Type B pancreatic cell (in vitro differentiated cells): ENCODE data around the gene MYO3B. TPM values are rescaled to one million over a fixed set of nuclear protein-coding genes. Genes with fewer than 3 reads are reported as not detected.

Experiments
- DNase-seq: peaks from one replicate; pipeline ENCODE4 v3.0.0; 2021; ENCODE audit warnings: mixed read lengths; ENCODE audit not compliant: unreplicated experiment; ENCODE audit errors: extremely low spot score
- H3K27ac Mint-ChIP-seq: 2 replicates; pipeline ENCODE4 v1.8.0; 2021; ENCODE audit warnings: mild to moderate bottlenecking, mixed read lengths
- H3K27me3 Mint-ChIP-seq: 2 replicates; pipeline ENCODE4 v1.8.0; 2021; ENCODE audit warnings: mixed read lengths
- H3K36me3 Mint-ChIP-seq: 2 replicates; pipeline ENCODE4 v1.8.0; 2021; ENCODE audit warnings: mixed read lengths
- H3K4me1 Mint-ChIP-seq: one replicate; pipeline ENCODE4 v1.8.0; 2021; ENCODE audit warnings: mixed read lengths; ENCODE audit not compliant: unreplicated experiment
- H3K4me3 Mint-ChIP-seq: 2 replicates; pipeline ENCODE4 v1.8.0; 2021; ENCODE audit warnings: mild to moderate bottlenecking, mixed read lengths
- H3K9me3 Mint-ChIP-seq: 2 replicates; pipeline ENCODE4 v1.8.0; 2021; ENCODE audit warnings: mixed read lengths
- total RNA-seq: library from RNA; stranded (reverse); gene quantifications from 2 replicates; pipeline ENCODE4 v1.2.1, GENCODE V29; 2021; ENCODE audit warnings: low replicate concordance
- TF ChIP-seq, protein P1 (sequence below): fragments of 200-600 bp; sonication (generic); conservative IDR thresholded peaks from 2 replicates; pipeline ENCODE4 v1.5.0; 2021; ENCODE audit warnings: antibody characterized with exemption, mild to moderate bottlenecking

Gene MYO3B
- total RNA-seq, 1 donor from 2014 or later, result 0.46 TPM

DNA sequence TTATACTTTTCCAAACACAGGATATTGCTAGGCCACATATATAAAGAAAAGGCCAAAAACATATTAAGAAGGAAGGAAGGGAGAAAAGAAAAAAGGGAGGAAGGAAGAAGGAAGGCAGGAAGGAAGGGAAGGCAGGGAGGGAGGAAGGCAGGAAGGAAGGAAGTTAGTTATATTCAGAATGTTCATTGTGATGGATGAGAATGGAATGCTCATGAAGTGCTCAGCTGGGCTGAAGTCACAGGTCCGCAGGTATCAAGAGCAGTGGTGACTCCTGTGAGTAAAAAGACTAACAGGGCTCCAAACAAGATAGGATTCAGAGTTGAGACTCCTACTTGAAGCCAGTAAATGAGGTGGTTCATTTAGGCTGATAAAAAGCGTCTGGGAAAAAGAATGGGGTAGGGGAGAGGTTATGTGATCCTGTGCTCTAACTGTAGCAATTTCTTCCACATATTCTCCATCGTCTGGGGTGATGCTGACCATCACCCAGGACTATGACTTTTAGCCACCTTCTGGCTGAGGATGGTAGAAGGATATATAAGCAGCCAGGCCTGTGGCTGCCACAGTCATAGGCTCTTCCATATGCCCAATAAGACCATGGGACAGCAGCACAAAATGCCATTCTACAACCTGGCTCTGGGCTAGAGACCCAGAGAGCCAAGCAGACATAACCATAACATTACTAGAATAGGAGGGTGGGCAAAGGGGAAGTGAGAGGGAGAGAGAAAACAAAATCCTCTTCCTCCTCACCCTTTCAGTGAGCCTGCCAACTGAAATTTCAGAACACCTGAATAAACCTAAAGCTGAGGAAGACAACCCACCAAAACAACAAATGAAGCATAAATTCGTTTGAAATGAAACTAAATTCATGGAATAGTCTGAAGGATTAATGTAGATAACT is 173.2 kb downstream of the MYO3B start:
- TF ChIP-seq, protein P1, sequence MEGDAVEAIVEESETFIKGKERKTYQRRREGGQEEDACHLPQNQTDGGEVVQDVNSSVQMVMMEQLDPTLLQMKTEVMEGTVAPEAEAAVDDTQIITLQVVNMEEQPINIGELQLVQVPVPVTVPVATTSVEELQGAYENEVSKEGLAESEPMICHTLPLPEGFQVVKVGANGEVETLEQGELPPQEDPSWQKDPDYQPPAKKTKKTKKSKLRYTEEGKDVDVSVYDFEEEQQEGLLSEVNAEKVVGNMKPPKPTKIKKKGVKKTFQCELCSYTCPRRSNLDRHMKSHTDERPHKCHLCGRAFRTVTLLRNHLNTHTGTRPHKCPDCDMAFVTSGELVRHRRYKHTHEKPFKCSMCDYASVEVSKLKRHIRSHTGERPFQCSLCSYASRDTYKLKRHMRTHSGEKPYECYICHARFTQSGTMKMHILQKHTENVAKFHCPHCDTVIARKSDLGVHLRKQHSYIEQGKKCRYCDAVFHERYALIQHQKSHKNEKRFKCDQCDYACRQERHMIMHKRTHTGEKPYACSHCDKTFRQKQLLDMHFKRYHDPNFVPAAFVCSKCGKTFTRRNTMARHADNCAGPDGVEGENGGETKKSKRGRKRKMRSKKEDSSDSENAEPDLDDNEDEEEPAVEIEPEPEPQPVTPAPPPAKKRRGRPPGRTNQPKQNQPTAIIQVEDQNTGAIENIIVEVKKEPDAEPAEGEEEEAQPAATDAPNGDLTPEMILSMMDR, result no peak
- Mint-ChIP-seq H3K36me3 (no peaks in the 10 kb centered on the region), H3K4me1 (peaks cover 10% of the 10 kb centered on the region), H3K4me3 (no peak overlapping the region), H3K27me3 (peaks cover 17% of the 10 kb centered on the region), H3K27ac (no peak overlapping the region), H3K9me3 (no peaks in the 10 kb centered on the region)
- DNase-seq, result no peak

DNA sequence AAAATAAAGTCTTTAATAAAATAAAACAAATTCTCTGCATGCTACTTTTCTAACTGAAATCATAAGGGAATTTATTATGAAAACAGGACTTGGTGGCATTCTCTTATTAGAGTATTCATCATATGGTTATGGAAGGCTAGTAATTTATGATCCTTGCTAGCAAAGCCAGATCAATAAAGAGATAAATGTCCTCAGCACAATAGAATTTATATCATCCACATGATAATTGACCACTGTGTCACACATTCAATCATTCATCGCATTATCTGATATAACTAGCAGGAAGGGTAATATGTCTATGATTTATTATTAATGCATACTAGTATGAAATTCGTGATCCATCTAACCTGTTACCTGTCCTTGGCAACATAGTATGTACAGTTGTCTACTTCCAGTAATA is 175.8 kb downstream of the MYO3B start:
- no peak overlapping the region for H3K27ac Mint-ChIP-seq
- H3K9me3 Mint-ChIP-seq, result no peaks in the 10 kb centered on the region
- TF ChIP-seq, protein P1, result no peak
- H3K4me1 Mint-ChIP-seq, result peaks cover 10% of the 10 kb centered on the region
- no peak for DNase-seq
- peaks cover 17% of the 10 kb centered on the region for H3K27me3 Mint-ChIP-seq
- H3K36me3 Mint-ChIP-seq, result no peaks in the 10 kb centered on the region
- no peak overlapping the region for H3K4me3 Mint-ChIP-seq

DNA sequence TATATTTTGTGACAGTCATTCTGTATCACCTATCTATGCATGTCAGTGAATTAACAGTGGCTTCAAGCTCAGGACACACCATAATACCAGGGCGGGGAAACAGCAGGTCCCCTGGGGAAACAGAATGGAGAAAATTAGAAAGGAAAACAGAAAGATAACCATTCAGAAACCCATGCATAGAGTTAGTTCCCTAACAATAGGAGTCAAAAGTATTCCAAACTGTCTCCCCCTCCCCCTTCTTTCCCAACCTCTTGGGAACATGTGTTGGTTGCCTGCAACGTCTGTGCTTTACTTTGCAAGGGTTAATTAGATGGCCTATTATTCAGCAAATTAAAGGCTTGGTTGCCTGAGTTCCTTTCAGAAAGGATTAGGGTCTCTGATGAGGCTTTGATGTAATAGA is 176.4 kb downstream of the MYO3B start:
- H3K36me3 Mint-ChIP-seq, result no peaks in the 10 kb centered on the region
- peaks cover 10% of the 10 kb centered on the region for H3K4me1 Mint-ChIP-seq
- TF ChIP-seq, protein P1, result no peak
- H3K27ac Mint-ChIP-seq, result no peak overlapping the region
- H3K4me3 Mint-ChIP-seq, result no peak overlapping the region
- no peaks in the 10 kb centered on the region for H3K9me3 Mint-ChIP-seq
- no peak for DNase-seq
- H3K27me3 Mint-ChIP-seq, result peaks cover 19% of the 10 kb centered on the region

DNA sequence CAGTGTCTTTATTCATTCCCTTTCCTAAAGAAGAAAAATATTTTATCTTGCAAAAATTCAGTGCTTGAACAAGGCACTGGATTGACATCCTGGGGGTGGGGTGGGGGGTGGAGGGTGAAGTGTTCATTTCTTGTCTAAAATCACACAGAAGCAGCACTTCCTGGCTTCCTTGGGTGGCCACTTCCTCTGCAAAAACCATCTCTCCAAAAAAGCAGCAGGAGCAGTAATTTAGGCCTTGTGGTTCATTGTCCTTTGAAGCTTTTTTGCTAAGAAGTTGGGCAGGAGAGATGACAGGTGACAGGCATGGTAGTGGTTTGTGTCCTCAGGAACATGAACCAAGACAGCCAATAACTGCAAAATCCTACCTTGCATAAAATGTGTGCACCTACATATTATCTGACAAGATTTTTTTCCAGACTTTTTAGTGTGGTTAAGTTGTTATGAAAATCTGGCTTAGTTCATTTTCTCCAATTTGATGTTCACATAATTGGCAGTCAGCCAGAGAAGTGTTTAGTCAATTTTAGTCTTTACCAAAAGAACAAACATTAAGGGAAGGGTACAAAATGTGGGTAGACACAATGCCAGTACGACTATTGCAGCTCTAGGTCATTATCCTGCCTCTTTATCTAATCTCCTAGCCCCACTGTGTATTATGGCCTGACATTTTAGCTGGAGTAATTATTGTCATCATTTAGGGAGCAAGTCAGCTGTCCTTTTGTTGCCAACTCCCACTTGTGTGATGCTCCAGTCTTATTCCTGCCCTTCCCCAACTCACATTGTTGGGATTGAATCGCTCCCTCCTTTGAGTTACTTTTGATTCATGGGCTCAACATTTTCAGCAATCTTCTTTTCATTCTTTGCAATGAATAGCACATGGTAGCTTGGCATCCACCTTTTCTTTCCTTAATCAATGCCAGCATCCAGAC is 177.2 kb downstream of the MYO3B start:
- DNase-seq, result no peak
- no peak overlapping the region for H3K27ac Mint-ChIP-seq
- H3K4me1 Mint-ChIP-seq, result peaks cover 10% of the 10 kb centered on the region
- no peaks in the 10 kb centered on the region for H3K9me3 Mint-ChIP-seq
- no peaks in the 10 kb centered on the region for H3K36me3 Mint-ChIP-seq
- H3K27me3 Mint-ChIP-seq, result peaks cover 23% of the 10 kb centered on the region
- no peak overlapping the region for H3K4me3 Mint-ChIP-seq
- TF ChIP-seq, protein P1, result no peak

DNA sequence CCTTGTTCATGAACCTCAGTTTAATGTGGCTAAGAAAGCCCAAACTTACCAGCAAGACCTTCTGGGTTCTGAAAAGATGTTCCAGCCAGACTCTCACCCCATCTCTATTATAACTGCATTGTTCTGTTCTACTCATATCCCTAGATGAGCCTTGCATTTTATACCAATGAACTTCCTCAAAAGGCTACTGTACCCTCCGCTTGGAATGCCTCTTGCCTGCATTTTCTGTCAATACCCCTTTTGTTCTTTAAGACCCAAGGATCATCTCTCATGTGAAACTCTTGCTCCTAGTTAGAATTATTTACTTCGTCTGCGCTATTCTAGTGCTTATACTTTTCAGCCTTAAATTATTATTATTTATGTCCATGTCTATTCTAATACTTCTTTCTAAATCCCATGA is 181.5 kb downstream of the MYO3B start:
- Mint-ChIP-seq H3K4me1 (peaks cover 10% of the 10 kb centered on the region), H3K9me3 (no peaks in the 10 kb centered on the region), H3K27ac (no peak overlapping the region), H3K36me3 (no peaks in the 10 kb centered on the region), H3K4me3 (no peak overlapping the region), H3K27me3 (peaks cover 43% of the 10 kb centered on the region)
- TF ChIP-seq, protein P1, result no peak
- DNase-seq, result no peak
